Activated CD8-positive, alpha-beta memory T cell treated with anti-CD3 and anti-CD28 coated beads for 48 hours (primary cell): Measurements from ENCODE around the gene SLC29A3.

Experiments used
- DNase-seq, 3 experiments: peaks; one replicate each; pipeline ENCODE4 v3.0.0-alpha.2; 2020; ENCODE audit warnings: low read depth in 2 of 3, low spot score in 2 of 3

The SLC29A3 gene

GRCh38 chr10:71409516-71410104 is 90.6 kb downstream of the SLC29A3 start:
- no peak for DNase-seq
